ENCODE data around the gene CHRNB2.

Gene CHRNB2

GRCh38 chr1:154578058-154578418 is 10.5 kb downstream of the CHRNB2 start:
- no peak overlapping the region for H3K9ac ChIP-seq (ENCODE audit: low read depth in 1 of 2, low read length in 2 of 2)
- H3K36me3 ChIP-seq (ENCODE audit: control insufficient read depth in 2 of 2, insufficient read depth in 2 of 2, low read length in 2 of 2): peaks cover 39 to 48% of the 10 kb centered on the region in 2 donors

GRCh38 chr1:154579374-154579773 is 11.8 kb downstream of the CHRNB2 start:
- Histone ChIP-seq H3K9ac (ENCODE audit: low read depth in 1 of 2, low read length in 2 of 2) (no peak overlapping the region), H3K27ac (ENCODE audit: low read depth in 2 of 2, low read length in 2 of 2) (no peak overlapping the region), H3K27me3 (ENCODE audit: control insufficient read depth in 2 of 2, insufficient read depth in 2 of 2, low read length in 2 of 2) (no peaks in the 10 kb centered on the region), H3K4me3 (ENCODE audit: low read length in 2 of 2) (no peak overlapping the region), H3K9me3 (ENCODE audit: control insufficient read depth in 2 of 2, low read length in 2 of 2) (no peaks in the 10 kb centered on the region), H3K36me3 (ENCODE audit: control insufficient read depth in 2 of 2, insufficient read depth in 2 of 2, low read length in 2 of 2) (peaks cover 51 to 61% of the 10 kb centered on the region in 2 donors), H3K4me1 (ENCODE audit: control insufficient read depth in 2 of 2, insufficient read depth in 2 of 2, low read length in 2 of 2) (no peaks in the 10 kb centered on the region)

More at GRCh38 chr1:154578058-154578418, 10.5 kb downstream of the CHRNB2 start:
- no peak overlapping the region for H3K4me3 ChIP-seq (ENCODE audit: low read length in 2 of 2)
- peaks cover under 1% of the 10 kb centered on the region in 2 donors for H3K27me3 ChIP-seq (ENCODE audit: control insufficient read depth in 2 of 2, insufficient read depth in 2 of 2, low read length in 2 of 2)
- no peaks in the 10 kb centered on the region for H3K9me3 ChIP-seq (ENCODE audit: control insufficient read depth in 2 of 2, low read length in 2 of 2)
- no peaks in the 10 kb centered on the region for H3K4me1 ChIP-seq (ENCODE audit: control insufficient read depth in 2 of 2, insufficient read depth in 2 of 2, low read length in 2 of 2)
- no peak overlapping the region for H3K27ac ChIP-seq (ENCODE audit: low read depth in 2 of 2, low read length in 2 of 2)

GRCh38 chr1:154581766-154582165 is 14.2 kb downstream of the CHRNB2 start:
- Histone ChIP-seq H3K27ac (ENCODE audit: low read depth in 2 of 2, low read length in 2 of 2) (no peak overlapping the region), H3K4me1 (ENCODE audit: control insufficient read depth in 2 of 2, insufficient read depth in 2 of 2, low read length in 2 of 2) (no peaks in the 10 kb centered on the region), H3K4me3 (ENCODE audit: low read length in 2 of 2) (no peak overlapping the region), H3K27me3 (ENCODE audit: control insufficient read depth in 2 of 2, insufficient read depth in 2 of 2, low read length in 2 of 2) (no peaks in the 10 kb centered on the region), H3K36me3 (ENCODE audit: control insufficient read depth in 2 of 2, insufficient read depth in 2 of 2, low read length in 2 of 2) (peaks cover 75 to 84% of the 10 kb centered on the region in 2 donors), H3K9me3 (ENCODE audit: control insufficient read depth in 2 of 2, low read length in 2 of 2) (no peaks in the 10 kb centered on the region), H3K9ac (ENCODE audit: low read depth in 1 of 2, low read length in 2 of 2) (no peak overlapping the region)

- Histone ChIP-seq H3K27me3 (ENCODE audit: control insufficient read depth in 2 of 2, insufficient read depth in 2 of 2, low read length in 2 of 2) (no peaks in the 10 kb centered on the region), H3K9ac (ENCODE audit: low read depth in 1 of 2, low read length in 2 of 2) (no peak overlapping the region), H3K27ac (ENCODE audit: low read depth in 2 of 2, low read length in 2 of 2) (no peak overlapping the region), H3K9me3 (ENCODE audit: control insufficient read depth in 2 of 2, low read length in 2 of 2) (no peaks in the 10 kb centered on the region), H3K36me3 (ENCODE audit: control insufficient read depth in 2 of 2, insufficient read depth in 2 of 2, low read length in 2 of 2) (peaks cover 86 to 93% of the 10 kb centered on the region in 2 donors), H3K4me3 (ENCODE audit: low read length in 2 of 2) (no peak overlapping the region), H3K4me1 (ENCODE audit: control insufficient read depth in 2 of 2, insufficient read depth in 2 of 2, low read length in 2 of 2) (no peaks in the 10 kb centered on the region)
Observed at GRCh38 chr1:154582885-154583284, 15.3 kb downstream of the CHRNB2 start.

GRCh38 chr1:154583773-154584172 is 16.2 kb downstream of the CHRNB2 start:
- Histone ChIP-seq H3K36me3 (ENCODE audit: control insufficient read depth in 2 of 2, insufficient read depth in 2 of 2, low read length in 2 of 2) (peaks cover 93 to 95% of the 10 kb centered on the region in 2 donors), H3K27me3 (ENCODE audit: control insufficient read depth in 2 of 2, insufficient read depth in 2 of 2, low read length in 2 of 2) (no peaks in the 10 kb centered on the region), H3K9ac (ENCODE audit: low read depth in 1 of 2, low read length in 2 of 2) (no peak overlapping the region), H3K4me1 (ENCODE audit: control insufficient read depth in 2 of 2, insufficient read depth in 2 of 2, low read length in 2 of 2) (no peaks in the 10 kb centered on the region), H3K27ac (ENCODE audit: low read depth in 2 of 2, low read length in 2 of 2) (no peak overlapping the region), H3K9me3 (ENCODE audit: control insufficient read depth in 2 of 2, low read length in 2 of 2) (no peaks in the 10 kb centered on the region), H3K4me3 (ENCODE audit: low read length in 2 of 2) (no peak overlapping the region)

GRCh38 chr1:154584267-154584994 is 16.9 kb downstream of the CHRNB2 start:
- Histone ChIP-seq H3K27ac (ENCODE audit: low read depth in 2 of 2, low read length in 2 of 2) (no peak overlapping the region), H3K36me3 (ENCODE audit: control insufficient read depth in 2 of 2, insufficient read depth in 2 of 2, low read length in 2 of 2) (peaks cover 93 to 96% of the 10 kb centered on the region in 2 donors), H3K9me3 (ENCODE audit: control insufficient read depth in 2 of 2, low read length in 2 of 2) (no peaks in the 10 kb centered on the region), H3K4me1 (ENCODE audit: control insufficient read depth in 2 of 2, insufficient read depth in 2 of 2, low read length in 2 of 2) (no peaks in the 10 kb centered on the region), H3K27me3 (ENCODE audit: control insufficient read depth in 2 of 2, insufficient read depth in 2 of 2, low read length in 2 of 2) (no peaks in the 10 kb centered on the region), H3K4me3 (ENCODE audit: low read length in 2 of 2) (no peak overlapping the region), H3K9ac (ENCODE audit: low read depth in 1 of 2, low read length in 2 of 2) (no peak overlapping the region)

- Histone ChIP-seq H3K9me3 (ENCODE audit: control insufficient read depth in 2 of 2, low read length in 2 of 2) (no peaks in the 10 kb centered on the region), H3K36me3 (ENCODE audit: control insufficient read depth in 2 of 2, insufficient read depth in 2 of 2, low read length in 2 of 2) (peaks cover 94% of the 10 kb centered on the region in 2 donors), H3K4me1 (ENCODE audit: control insufficient read depth in 2 of 2, insufficient read depth in 2 of 2, low read length in 2 of 2) (no peaks in the 10 kb centered on the region), H3K9ac (ENCODE audit: low read depth in 1 of 2, low read length in 2 of 2) (no peak overlapping the region), H3K4me3 (ENCODE audit: low read length in 2 of 2) (no peak overlapping the region), H3K27me3 (ENCODE audit: control insufficient read depth in 2 of 2, insufficient read depth in 2 of 2, low read length in 2 of 2) (no peaks in the 10 kb centered on the region), H3K27ac (ENCODE audit: low read depth in 2 of 2, low read length in 2 of 2) (no peak overlapping the region)
Observed at GRCh38 chr1:154586231-154586630, 18.7 kb downstream of the CHRNB2 start.

- no peak overlapping the region for H3K4me3 ChIP-seq (ENCODE audit: low read length in 2 of 2)
- peaks cover 96% of the 10 kb centered on the region in 2 donors for H3K36me3 ChIP-seq (ENCODE audit: control insufficient read depth in 2 of 2, insufficient read depth in 2 of 2, low read length in 2 of 2)
- H3K27ac ChIP-seq (ENCODE audit: low read depth in 2 of 2, low read length in 2 of 2): no peak overlapping the region
- no peak overlapping the region for H3K9ac ChIP-seq (ENCODE audit: low read depth in 1 of 2, low read length in 2 of 2)
- no peaks in the 10 kb centered on the region for H3K27me3 ChIP-seq (ENCODE audit: control insufficient read depth in 2 of 2, insufficient read depth in 2 of 2, low read length in 2 of 2)
- no peaks in the 10 kb centered on the region for H3K4me1 ChIP-seq (ENCODE audit: control insufficient read depth in 2 of 2, insufficient read depth in 2 of 2, low read length in 2 of 2)
- no peaks in the 10 kb centered on the region for H3K9me3 ChIP-seq (ENCODE audit: control insufficient read depth in 2 of 2, low read length in 2 of 2)
Observed at GRCh38 chr1:154586641-154587040, 19.1 kb downstream of the CHRNB2 start.

- Histone ChIP-seq H3K4me1 (ENCODE audit: control insufficient read depth in 2 of 2, insufficient read depth in 2 of 2, low read length in 2 of 2) (no peaks in the 10 kb centered on the region), H3K9ac (ENCODE audit: low read depth in 1 of 2, low read length in 2 of 2) (no peak overlapping the region), H3K36me3 (ENCODE audit: control insufficient read depth in 2 of 2, insufficient read depth in 2 of 2, low read length in 2 of 2) (peaks cover 88 to 94% of the 10 kb centered on the region in 2 donors), H3K27me3 (ENCODE audit: control insufficient read depth in 2 of 2, insufficient read depth in 2 of 2, low read length in 2 of 2) (no peaks in the 10 kb centered on the region), H3K27ac (ENCODE audit: low read depth in 2 of 2, low read length in 2 of 2) (no peak overlapping the region), H3K4me3 (ENCODE audit: low read length in 2 of 2) (no peak overlapping the region), H3K9me3 (ENCODE audit: control insufficient read depth in 2 of 2, low read length in 2 of 2) (no peaks in the 10 kb centered on the region)
Observed at GRCh38 chr1:154589780-154590179, 22.2 kb downstream of the CHRNB2 start.

- H3K27ac ChIP-seq (ENCODE audit: low read depth in 2 of 2, low read length in 2 of 2): no peak overlapping the region
- H3K4me3 ChIP-seq (ENCODE audit: low read length in 2 of 2): no peak overlapping the region
- no peak overlapping the region for H3K9ac ChIP-seq (ENCODE audit: low read depth in 1 of 2, low read length in 2 of 2)
- peaks cover 86 to 91% of the 10 kb centered on the region in 2 donors for H3K36me3 ChIP-seq (ENCODE audit: control insufficient read depth in 2 of 2, insufficient read depth in 2 of 2, low read length in 2 of 2)
- H3K9me3 ChIP-seq (ENCODE audit: control insufficient read depth in 2 of 2, low read length in 2 of 2): no peaks in the 10 kb centered on the region
- H3K27me3 ChIP-seq (ENCODE audit: control insufficient read depth in 2 of 2, insufficient read depth in 2 of 2, low read length in 2 of 2): no peaks in the 10 kb centered on the region
- no peaks in the 10 kb centered on the region for H3K4me1 ChIP-seq (ENCODE audit: control insufficient read depth in 2 of 2, insufficient read depth in 2 of 2, low read length in 2 of 2)
Observed at GRCh38 chr1:154590756-154591155, 23.2 kb downstream of the CHRNB2 start.
